Sigmoid colon (tissue), 4 donors: ENCODE results near the gene FOXR1.

ENCODE experiments used
- CTCF ChIP-seq, 4 experiments: fragments of 450-650 bp in 3 of 4; fragments of 200-600 bp in 1 of 4; IDR thresholded peaks; one replicate each; pipeline ENCODE4 v1.5.1; 2016 to 2019; ENCODE audit warnings: antibody characterized with exemption in 4 of 4, mild to moderate bottlenecking in 3 of 4, moderate library complexity in 2 of 4
- EP300 ChIP-seq, 4 donors: sonication (generic); formaldehyde crosslinking; IDR thresholded peaks; one replicate each; pipeline ENCODE4 v1.6.1; 2017; ENCODE audit warnings: antibody characterized with exemption in 4 of 4
- POLR2A ChIP-seq, 2 donors: fragments of 450-650 bp; IDR thresholded peaks; one replicate each; pipeline ENCODE4 v1.6.1; 2016; ENCODE audit warnings: antibody characterized with exemption in 2 of 2, mild to moderate bottlenecking in 2 of 2, moderate library complexity in 2 of 2
- POLR2AphosphoS5 ChIP-seq, 4 donors: sonication (generic); formaldehyde crosslinking; IDR thresholded peaks; one replicate each; pipeline ENCODE4 v1.6.1; 2017; ENCODE audit warnings: antibody characterized with exemption in 4 of 4

GRCh38 chr11:118979434-118979833 lies 7.9 kb downstream of the FOXR1 start:
- TF ChIP-seq CTCF (IDR thresholded peaks at IDR 0.05) (no peak), POLR2A (IDR thresholded peaks at IDR 0.05) (no peak), POLR2AphosphoS5 (IDR thresholded peaks at IDR 0.05) (no peak), EP300 (IDR thresholded peaks at IDR 0.05) (no peak)
